Epithelial cell of proximal tubule (primary cell): ENCODE results near the gene GRK5. TPM values are rescaled to one million over a fixed set of nuclear protein-coding genes. Genes with fewer than 3 reads are reported as not detected.
A peak's percentile ranks its signal among the peaks of the same experiment; 100 is the strongest.
"Not testable (repeated sequence)": the region's sequence is repeated elsewhere in the genome, so short reads cannot be mapped to it uniquely, and the experiment has no call there.

Source experiments
- DNase-seq: peaks from one replicate; pipeline ENCODE4 v3.0.0-alpha.2; 2011; ENCODE audit warnings: low read depth
- H3K4me3 ChIP-seq: 2 replicates; pipeline ENCODE4 v1.5.1; 2011; ENCODE audit warnings: low read depth, mild to moderate bottlenecking, low read length
- CTCF ChIP-seq: conservative IDR thresholded peaks from 2 replicates; pipeline ENCODE4 v1.5.1; 2012; ENCODE audit warnings: low read depth, mild to moderate bottlenecking, low read length
- total RNA-seq: library from RNA; depleted of rRNA; stranded (reverse); fragments of >200 nt; gene quantifications from 2 replicates; pipeline ENCODE4 v1.2.3, GENCODE V29; 2015

The GRK5 gene
- total RNA-seq, 1 donor from 2014 or later = 2.8 TPM

- DNase-seq = no peak
- TF ChIP-seq CTCF = no peak
Observed at GRCh38 chr10:119265691-119266090, 58.3 kb downstream of the GRK5 start.

GRCh38 chr10:119267384-119267783, 60.0 kb downstream of the GRK5 start:
- DNase-seq = no peak
- H3K4me3 ChIP-seq = no peak overlapping the region
- TF ChIP-seq CTCF = no peak

More at GRCh38 chr10:119265691-119266090, 58.3 kb downstream of the GRK5 start:
- H3K4me3 ChIP-seq = no peak overlapping the region

GRCh38 chr10:119268428-119268827, 61.1 kb downstream of the GRK5 start:
- no peak for TF ChIP-seq CTCF
- no peak for DNase-seq
- no peak overlapping the region for H3K4me3 ChIP-seq

- no peak for DNase-seq
- no peak overlapping the region for H3K4me3 ChIP-seq
- no peak for TF ChIP-seq CTCF
Observed at GRCh38 chr10:119268871-119269506, 61.6 kb downstream of the GRK5 start.

GRCh38 chr10:119269737-119270136, 62.4 kb downstream of the GRK5 start:
- H3K4me3 ChIP-seq = no peak overlapping the region
- TF ChIP-seq CTCF = no peak
- no peak for DNase-seq

GRCh38 chr10:119270762-119271366, 63.5 kb downstream of the GRK5 start:
- TF ChIP-seq CTCF = no peak
- peak overlapping the region; percentile 2 for H3K4me3 ChIP-seq
- no peak for DNase-seq

GRCh38 chr10:119272338-119272734, 65.0 kb downstream of the GRK5 start:
- H3K4me3 ChIP-seq, DNase-seq: not testable (repeated sequence)
